Neuronal stem cell (in vitro differentiated cells): ENCODE results near the gene SLC39A11.

Source experiments
- DNase-seq: peaks from one replicate; pipeline ENCODE4 v3.0.0-alpha.2; 2013; ENCODE audit warnings: low spot score
- H2AFZ ChIP-seq: one replicate; pipeline ENCODE4 v1.6.1; 2013; ENCODE audit warnings: mild to moderate bottlenecking, low read length, inconsistent platforms
- H2AK5ac ChIP-seq: 2 replicates; pipeline ENCODE4 v1.6.1; 2013; ENCODE audit warnings: low read depth, mild to moderate bottlenecking, inconsistent platforms, low read length, moderate library complexity, mixed read lengths
- H2BK120ac ChIP-seq: 2 replicates; pipeline ENCODE4 v1.6.1; 2013; ENCODE audit warnings: low read depth, mild to moderate bottlenecking, inconsistent platforms, low read length, moderate library complexity, mixed read lengths
- H2BK12ac ChIP-seq: one replicate; pipeline ENCODE4 v1.6.1; 2013; ENCODE audit warnings: low read length, inconsistent platforms
- H2BK15ac ChIP-seq: 2 replicates; pipeline ENCODE4 v1.6.1; 2013; ENCODE audit warnings: mild to moderate bottlenecking, low read length, inconsistent platforms, mixed read lengths
- H2BK5ac ChIP-seq: one replicate; pipeline ENCODE4 v1.6.1; 2013; ENCODE audit warnings: inconsistent platforms, mild to moderate bottlenecking, low read length, moderate library complexity
- H3K14ac ChIP-seq: one replicate; pipeline ENCODE4 v1.6.1; 2013; ENCODE audit warnings: low read length, inconsistent platforms
- H3K18ac ChIP-seq: 2 replicates; pipeline ENCODE4 v1.6.1; 2013; ENCODE audit warnings: low read length, inconsistent platforms
- H3K23ac ChIP-seq: 2 replicates; pipeline ENCODE4 v1.6.1; 2013; ENCODE audit warnings: low read depth, mild to moderate bottlenecking, mixed read lengths, low read length, inconsistent platforms; ENCODE audit not compliant: poor library complexity
- H3K27ac ChIP-seq: replicated peaks from 3 replicates; pipeline ENCODE4 v1.5.1; 2013; ENCODE audit warnings: low read length, inconsistent platforms
- H3K27me3 ChIP-seq, 3 experiments: 2 replicates each; pipeline ENCODE4 v1.6.1; 2013; ENCODE audit warnings: low read length in 3 of 3, mild to moderate bottlenecking in 2 of 3, inconsistent platforms in 1 of 3, low read depth in 1 of 3, mixed read lengths in 1 of 3, moderate library complexity in 1 of 3; ENCODE audit not compliant: control insufficient read depth in 3 of 3, insufficient read depth in 3 of 3
- H3K36me3 ChIP-seq, 2 donors: replicated peaks in 1 of 2; 2 replicates each; pipeline ENCODE4 v1.6.1; 2013; ENCODE audit warnings: low read length in 2 of 2; ENCODE audit not compliant: control insufficient read depth in 2 of 2, insufficient read depth in 2 of 2
- H3K4ac ChIP-seq: 2 replicates; pipeline ENCODE4 v1.6.1; 2013; ENCODE audit warnings: inconsistent platforms, mild to moderate bottlenecking, low read length, moderate library complexity
- H3K4me1 ChIP-seq, 2 donors: 1 replicate in 1 of 2; 2 replicates in 1 of 2; pipeline ENCODE4 v1.6.1; 2013; ENCODE audit warnings: low read length in 2 of 2, low read depth in 1 of 2; ENCODE audit not compliant: control insufficient read depth in 2 of 2, insufficient read depth in 1 of 2
- H3K4me2 ChIP-seq: one replicate; pipeline ENCODE4 v1.6.1; 2013; ENCODE audit warnings: mild to moderate bottlenecking, low read length, inconsistent platforms; ENCODE audit not compliant: insufficient read depth, poor library complexity, severe bottlenecking
- H3K4me3 ChIP-seq, 2 donors: 2 replicates each; pipeline ENCODE4 v1.5.1; 2013; ENCODE audit warnings: low read length in 2 of 2, mild to moderate bottlenecking in 2 of 2, inconsistent platforms in 1 of 2, moderate library complexity in 1 of 2
- H3K79me1 ChIP-seq: one replicate; pipeline ENCODE4 v1.6.1; 2013; ENCODE audit warnings: low read depth, mild to moderate bottlenecking, inconsistent platforms, low read length, moderate library complexity
- H3K9ac ChIP-seq: one replicate; pipeline ENCODE4 v1.6.1; 2013; ENCODE audit warnings: mild to moderate bottlenecking, low read depth, low read length, inconsistent platforms; ENCODE audit not compliant: poor library complexity
- H3K9me3 ChIP-seq, 2 donors: replicated peaks in 1 of 2; 2 replicates each; pipeline versions ENCODE3 to v1.6.1; 2013; ENCODE audit warnings: low read length in 2 of 2, mild to moderate bottlenecking in 2 of 2, inconsistent platforms in 1 of 2, low read depth in 1 of 2, mixed read lengths in 1 of 2, moderate library complexity in 1 of 2; ENCODE audit not compliant: control insufficient read depth in 2 of 2, insufficient read depth in 1 of 2
- H4K8ac ChIP-seq: one replicate; pipeline ENCODE4 v1.6.1; 2013; ENCODE audit warnings: low read depth, mild to moderate bottlenecking, inconsistent platforms, low read length, moderate library complexity
- H4K91ac ChIP-seq: one replicate; pipeline ENCODE4 v1.6.1; 2013; ENCODE audit warnings: low read length, low read depth, mild to moderate bottlenecking, inconsistent platforms; ENCODE audit not compliant: poor library complexity
- WGBS, 2 donors: extraction: QIAGEN DNeasy Blood & Tissue Kit; methylation state at CpG; one replicate each; pipeline ENCODE4 v1.1.7; 2013; ENCODE audit warnings: missing lambda C conversion rate in 2 of 2, mixed read lengths in 1 of 2; ENCODE audit not compliant: insufficient read length in 2 of 2, insufficient replicate concordance in 1 of 2; ENCODE audit errors: extremely low coverage in 2 of 2; 5-methylcytosine and 5-hydroxymethylcytosine counted together

SLC39A11 gene

GRCh38 chr17:72946156-72946555, 146.3 kb downstream of the SLC39A11 start:
- H3K4ac ChIP-seq, result no peak overlapping the region
- peak overlapping the region; percentile 68 for H3K27ac ChIP-seq
- no peak overlapping the region for H2AFZ ChIP-seq
- H3K4me1 ChIP-seq, result peaks cover 21 to 23% of the 10 kb centered on the region in 2 donors
- no peak overlapping the region for H2BK5ac ChIP-seq
- H3K9me3 ChIP-seq, result peaks cover 0 to 1% of the 10 kb centered on the region in 2 donors
- no peak overlapping the region for H3K18ac ChIP-seq
- no CpG with 5 or more reads among the region's 3 CpGs for WGBS, 2 donors
- H2AK5ac ChIP-seq, result no peak overlapping the region
- no peak overlapping the region for H3K4me2 ChIP-seq
- H2BK12ac ChIP-seq, result no peak overlapping the region
- H3K4me3 ChIP-seq, result no peak overlapping the region
- H2BK15ac ChIP-seq, result no peak overlapping the region
- no peaks in the 10 kb centered on the region for H3K36me3 ChIP-seq
- no peak overlapping the region for H4K91ac ChIP-seq
- H2BK120ac ChIP-seq, result no peak overlapping the region
- no peak overlapping the region for H4K8ac ChIP-seq
- no peak overlapping the region for H3K14ac ChIP-seq
- H3K9ac ChIP-seq, result no peak overlapping the region
- DNase-seq, result no peak
- no peaks in the 10 kb centered on the region for H3K79me1 ChIP-seq
- no peak overlapping the region for H3K23ac ChIP-seq
- no peaks in the 10 kb centered on the region for H3K27me3 ChIP-seq

GRCh38 chr17:72945473-72945872, 147.0 kb downstream of the SLC39A11 start:
- Histone ChIP-seq H2AK5ac (no peak overlapping the region), H3K9ac (no peak overlapping the region), H2BK5ac (no peak overlapping the region), H4K91ac (no peak overlapping the region), H3K36me3 (no peaks in the 10 kb centered on the region), H3K4me1 (peaks cover 21 to 23% of the 10 kb centered on the region in 2 donors), H3K27ac (no peak overlapping the region), H3K4me2 (no peak overlapping the region), H2AFZ (no peak overlapping the region), H3K4ac (no peak overlapping the region), H2BK12ac (no peak overlapping the region), H4K8ac (no peak overlapping the region), H3K9me3 (peaks cover 0 to 1% of the 10 kb centered on the region in 2 donors), H3K18ac (no peak overlapping the region), H3K14ac (no peak overlapping the region), H2BK15ac (no peak overlapping the region), H3K23ac (no peak overlapping the region), H3K4me3 (no peak overlapping the region), H3K79me1 (no peaks in the 10 kb centered on the region), H3K27me3 (no peaks in the 10 kb centered on the region), H2BK120ac (no peak overlapping the region)
- no peak for DNase-seq
- no CpG with 5 or more reads among the region's 6 CpGs for WGBS, 2 donors

- no CpG with 5 or more reads among the region's 4 CpGs for WGBS, 2 donors
- no peak overlapping the region for H3K14ac ChIP-seq
- H3K4me1 ChIP-seq, result peaks cover 21% of the 10 kb centered on the region in 2 donors
- H3K18ac ChIP-seq, result no peak overlapping the region
- no peaks in the 10 kb centered on the region for H3K79me1 ChIP-seq
- no peak overlapping the region for H2BK12ac ChIP-seq
- no peak overlapping the region for H3K4me2 ChIP-seq
- H3K27ac ChIP-seq, result no peak overlapping the region
- H2BK15ac ChIP-seq, result no peak overlapping the region
- H3K9ac ChIP-seq, result no peak overlapping the region
- H3K9me3 ChIP-seq, result peaks cover 0 to 1% of the 10 kb centered on the region in 2 donors
- H4K91ac ChIP-seq, result no peak overlapping the region
- H3K4me3 ChIP-seq, result no peak overlapping the region
- H4K8ac ChIP-seq, result no peak overlapping the region
- no peak for DNase-seq
- no peaks in the 10 kb centered on the region for H3K27me3 ChIP-seq
- no peak overlapping the region for H2BK5ac ChIP-seq
- no peak overlapping the region for H2AFZ ChIP-seq
- H2AK5ac ChIP-seq, result no peak overlapping the region
- H3K4ac ChIP-seq, result no peak overlapping the region
- H3K36me3 ChIP-seq, result no peaks in the 10 kb centered on the region
- no peak overlapping the region for H2BK120ac ChIP-seq
- no peak overlapping the region for H3K23ac ChIP-seq
These were observed 148.4 kb downstream of the SLC39A11 start for GRCh38 chr17:72943826-72944689.

- no peaks in the 10 kb centered on the region for H3K36me3 ChIP-seq
- no peak overlapping the region for H4K8ac ChIP-seq
- H2BK5ac ChIP-seq, result no peak overlapping the region
- no peak overlapping the region for H2BK15ac ChIP-seq
- no peak overlapping the region for H3K4me3 ChIP-seq
- no peak overlapping the region for H2AK5ac ChIP-seq
- H3K9ac ChIP-seq, result no peak overlapping the region
- H3K4me2 ChIP-seq, result no peak overlapping the region
- H3K18ac ChIP-seq, result no peak overlapping the region
- peaks cover 0 to 1% of the 10 kb centered on the region in 2 donors for H3K9me3 ChIP-seq
- H3K27me3 ChIP-seq, result no peaks in the 10 kb centered on the region
- no peak for DNase-seq
- no peaks in the 10 kb centered on the region for H3K79me1 ChIP-seq
- H3K4me1 ChIP-seq, result peaks cover 21 to 22% of the 10 kb centered on the region in 2 donors
- H2AFZ ChIP-seq, result no peak overlapping the region
- H3K27ac ChIP-seq, result no peak overlapping the region
- H4K91ac ChIP-seq, result no peak overlapping the region
- no peak overlapping the region for H3K23ac ChIP-seq
- H3K4ac ChIP-seq, result no peak overlapping the region
- no peak overlapping the region for H2BK12ac ChIP-seq
- no peak overlapping the region for H2BK120ac ChIP-seq
- WGBS, 2 donors, result no CpG with 5 or more reads among the region's 6 CpGs
- no peak overlapping the region for H3K14ac ChIP-seq
These were observed 149.9 kb downstream of the SLC39A11 start for GRCh38 chr17:72942579-72942978.
